B cell (primary cell): ENCODE data around the gene ZWILCH. TPM values are rescaled to one million over a fixed set of nuclear protein-coding genes. Genes with fewer than 3 reads are reported as not detected.

Source experiments
- ATAC-seq: fragments of 200-7000 bp; cut with Tn5 transposase; one replicate; pipeline ENCODE4 v1.10.0; 2021; ENCODE audit warnings: low read depth, mild to moderate bottlenecking, moderate number of reproducible peaks, moderate library complexity
- CTCF ChIA-PET: fragments of 350-600 bp; sonication (Branson Sonifier 250); formaldehyde crosslinking; loops from one replicate; lab custom pipeline; 2021; ENCODE audit warnings: antibody characterized with exemption, inconsistent platforms; lab: Charles Lee
- POLR2A ChIA-PET: fragments of 350-600 bp; sonication (Branson Sonifier 250); formaldehyde crosslinking; loops from one replicate; lab custom pipeline; 2021; ENCODE audit warnings: antibody characterized with exemption; lab: Charles Lee
- DNase-seq: peaks from one replicate; pipeline ENCODE4 v3.0.0; 2013
- H2AFZ ChIP-seq: 2 replicates; pipeline ENCODE4 v1.6.1; 2012; ENCODE audit warnings: mild to moderate bottlenecking, low read depth, low read length; ENCODE audit not compliant: insufficient read depth, poor library complexity, severe bottlenecking
- H3K27ac ChIP-seq, 2 donors: 1 replicate in 1 of 2; 2 replicates in 1 of 2; pipeline ENCODE4 v1.5.1; 2012 to 2013; ENCODE audit warnings: low read length in 2 of 2, mild to moderate bottlenecking in 2 of 2, moderate library complexity in 1 of 2
- H3K27me3 ChIP-seq, 4 experiments: fragments of 200-600 bp in 1 of 4; sonication (generic) in 1 of 4; replicated peaks in 1 of 4; 1 replicate in 2 of 4; 2 replicates in 2 of 4; pipeline versions ENCODE4 v1.6.1 to v1.7.0; 2013 to 2016; ENCODE audit warnings: low read length in 3 of 4, mild to moderate bottlenecking in 2 of 4, mixed read lengths in 1 of 4, moderate library complexity in 1 of 4; ENCODE audit not compliant: insufficient read depth in 4 of 4, control insufficient read depth in 3 of 4; ENCODE audit errors: control extremely low read depth in 1 of 4
- H3K36me3 ChIP-seq, 2 experiments: replicated peaks in 1 of 2; 1 replicate in 1 of 2; 2 replicates in 1 of 2; pipeline versions ENCODE4 v1.6.1 to v1.7.1; 2013; ENCODE audit warnings: low read length in 1 of 2; ENCODE audit not compliant: insufficient read depth in 2 of 2, control insufficient read depth in 1 of 2; ENCODE audit errors: control extremely low read depth in 1 of 2, extremely low read depth in 1 of 2
- H3K4me1 ChIP-seq, 2 donors: fragments of 200-600 bp in 1 of 2; sonication (generic) in 1 of 2; 1 replicate in 1 of 2; 2 replicates in 1 of 2; pipeline versions ENCODE4 v1.5.1 to v1.6.1; 2013 to 2017; ENCODE audit warnings: low read length in 2 of 2; ENCODE audit not compliant: control insufficient read depth in 2 of 2, insufficient read depth in 2 of 2
- H3K4me2 ChIP-seq: replicated peaks from 2 replicates; pipeline ENCODE3; 2012; ENCODE audit warnings: mild to moderate bottlenecking, low read depth, low read length; ENCODE audit not compliant: poor library complexity, severe bottlenecking
- H3K4me3 ChIP-seq, 5 experiments: fragments of 200-600 bp in 1 of 5; sonication (generic) in 1 of 5; 1 replicate in 3 of 5; 2 replicates in 2 of 5; pipeline versions ENCODE4 v1.5.1 to v1.7.0; 2011 to 2016; ENCODE audit warnings: low read length in 4 of 5, mild to moderate bottlenecking in 4 of 5, low read depth in 2 of 5, control low read depth in 1 of 5, moderate library complexity in 1 of 5; ENCODE audit not compliant: insufficient read depth in 1 of 5; ENCODE audit errors: control extremely low read depth in 1 of 5, extremely low read depth in 1 of 5
- H3K79me2 ChIP-seq: fragments of 200-600 bp; sonication (generic); one replicate; pipeline ENCODE4 v1.6.0; 2016; ENCODE audit warnings: low read length; ENCODE audit not compliant: control insufficient read depth, insufficient read depth
- H3K9ac ChIP-seq: fragments of 200-600 bp; sonication (generic); 2 replicates; pipeline ENCODE4 v1.6.1; 2017; ENCODE audit warnings: mild to moderate bottlenecking, low read length, moderate library complexity
- H3K9me3 ChIP-seq, 3 donors: one replicate each; pipeline versions ENCODE4 v1.6.1 to v1.7.1; 2013; ENCODE audit warnings: low read length in 2 of 3; ENCODE audit not compliant: control insufficient read depth in 2 of 3, insufficient read depth in 1 of 3; ENCODE audit errors: control extremely low read depth in 1 of 3
- H4K20me1 ChIP-seq: 2 replicates; pipeline ENCODE4 v1.6.0; 2012; ENCODE audit warnings: mild to moderate bottlenecking, low read length; ENCODE audit not compliant: insufficient read depth, control insufficient read depth, poor library complexity, severe bottlenecking
- H3K27ac Mint-ChIP-seq: one replicate; pipeline ENCODE4 v1.8.0; 2021; ENCODE audit warnings: mixed read lengths
- H3K27me3 Mint-ChIP-seq: one replicate; pipeline ENCODE4 v1.8.0; 2021; ENCODE audit warnings: mixed read lengths
- H3K4me1 Mint-ChIP-seq: one replicate; pipeline ENCODE4 v1.8.0; 2021; ENCODE audit warnings: mixed read lengths
- H3K4me3 Mint-ChIP-seq: one replicate; pipeline ENCODE4 v1.8.0; 2021; ENCODE audit warnings: mixed read lengths
- H3K9me3 Mint-ChIP-seq: one replicate; pipeline ENCODE4 v1.8.0; 2022; ENCODE audit warnings: mixed read lengths; ENCODE audit not compliant: insufficient read depth
- EZH2 ChIP-seq: IDR thresholded peaks from 2 replicates; pipeline ENCODE4 v1.6.1; 2012; ENCODE audit warnings: borderline replicate concordance, low read depth, mild to moderate bottlenecking, moderate library complexity, low read length; ENCODE audit not compliant: insufficient read depth, poor library complexity, severe bottlenecking
- WGBS: methylation state at CpG from one replicate; pipeline ENCODE4 v1.1.5; 2013; ENCODE audit warnings: missing lambda C conversion rate; ENCODE audit not compliant: insufficient coverage; 5-methylcytosine and 5-hydroxymethylcytosine counted together
- intact Hi-C: fragments of 100-400 bp; cut with micrococcal nuclease; formaldehyde crosslinking; loops from one replicate; pipeline ENCODE4 v1.10.0; 2022
- polyA minus RNA-seq: library from RNA; depleted of rRNA, polyadenylated mRNA; stranded (reverse); fragments of >200 nt; gene quantifications from 2 replicates; pipeline ENCODE4 v1.2.3, GENCODE V29; 2012
- polyA plus RNA-seq: library from polyadenylated mRNA; depleted of rRNA; stranded (reverse); fragments of >200 nt; gene quantifications from 2 replicates; pipeline ENCODE4 v1.2.3, GENCODE V29; 2012
- total RNA-seq, 2 donors: library from RNA; stranded (reverse); fragments of 120-200 nt in 1 of 2; gene quantifications; 1 replicate in 1 of 2; 2 replicates in 1 of 2; pipeline versions ENCODE4 v1.2.3 to v1.2.4, GENCODE V29; 2013 to 2022
- TF ChIP-seq, protein P1 (sequence below): fragments of 200-600 bp; IDR thresholded peaks from one replicate; pipeline ENCODE4 v1.8.0; 2022; ENCODE audit warnings: antibody characterized with exemption, mild to moderate bottlenecking

ZWILCH gene
- total RNA-seq (11.3 and 12.6 TPM in 2 replicates), polyA plus RNA-seq (2.8 and 2.9 TPM in 2 replicates), polyA minus RNA-seq (1.3 and 3.7 TPM in 2 replicates)
- 9.8 TPM for total RNA-seq (2013)

DNA sequence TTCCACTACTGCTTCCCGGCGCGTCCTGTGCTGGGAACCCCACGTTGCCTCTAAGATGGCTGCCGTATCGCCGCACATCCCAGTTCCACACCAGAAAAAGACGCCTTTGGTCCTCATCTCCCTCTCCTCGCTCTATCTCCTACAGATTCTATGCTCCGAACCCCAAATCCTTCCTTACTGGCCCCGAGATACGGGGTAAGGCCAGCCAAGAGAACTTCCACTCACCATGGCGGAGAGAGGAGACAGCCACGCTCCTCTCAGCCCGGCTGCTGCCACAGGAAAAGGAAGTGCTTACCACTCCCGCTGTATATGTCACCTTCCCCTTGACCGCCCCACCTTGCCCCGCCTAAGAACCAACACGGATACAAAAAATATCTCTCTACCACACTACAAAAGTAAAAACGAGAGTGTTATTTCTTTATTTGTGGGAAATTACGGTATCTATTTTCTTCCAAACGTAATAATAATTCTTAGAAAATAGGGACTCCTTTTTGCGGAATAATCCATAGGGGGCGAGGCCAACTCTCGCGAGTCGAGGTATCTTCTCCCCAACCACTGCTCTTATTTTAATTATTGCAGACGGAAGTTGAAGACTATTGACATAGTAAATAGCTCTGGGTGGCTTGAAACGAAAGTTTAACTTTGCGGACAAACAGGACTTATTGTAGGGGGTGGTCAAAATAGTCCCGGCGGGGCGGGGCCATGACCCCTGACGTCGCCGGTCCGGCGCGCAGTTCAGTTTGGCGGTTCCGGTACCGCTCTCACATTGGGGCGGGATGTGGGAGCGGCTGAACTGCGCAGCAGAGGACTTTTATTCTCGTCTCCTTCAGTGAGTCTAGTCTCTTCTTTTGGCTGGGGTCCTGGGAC is at the start of gene ZWILCH, which contains the start of gene RPL4:
Gene ZWILCH, plus strand, starts transcription at position 764 of the 867 bp plus-strand sequence. Its CDS starts 13 bp downstream, at position 777.
Gene RPL4, minus strand, starts transcription at position 293 of the 867 bp plus-strand sequence. Its CDS starts 65 bp downstream, at position 228.
- peaks cover 16% of the 10 kb centered on the region for H4K20me1 ChIP-seq
- no peaks in the 10 kb centered on the region for H3K27me3 ChIP-seq
- peak within 1 kb of the TSS; percentile 90 for H2AFZ ChIP-seq
- ChIA-PET POLR2A (interaction anchor here (0.6 to 1.3 kb wide), 2 partner anchors 82 to 211 kb away, joined by 3 to 6 read pairs; partner anchors contain the start of gene DIS3L), CTCF (interaction anchor here (1.3 to 2.0 kb wide), 2 partner anchors 118 to 1773 kb away, joined by 4 to 10 read pairs; partner anchors contain the start of genes FEM1B and MAP2K1)
- Mint-ChIP-seq H3K27me3 (no peaks in the 10 kb centered on the region), H3K4me1 (peaks cover 42% of the 10 kb centered on the region), H3K9me3 (no peaks in the 10 kb centered on the region), H3K4me3 (peak within 1 kb of the TSS; percentile 99), H3K27ac (peak within 1 kb of the TSS; percentile 98)
- peak within 1 kb of the TSS; percentile 81 to 99 (median 85) for H3K4me3 ChIP-seq
- WGBS: 0% methylated on average over 32 of the region's 46 CpGs
- peaks cover 2 to 37% of the 10 kb centered on the region in 2 experiments for H3K36me3 ChIP-seq
- peak within 1 kb of the TSS; percentile 83 to 90 for H3K27ac ChIP-seq
- ATAC-seq (peak; percentile 85), DNase-seq (peak; percentile 93)
- intact Hi-C loops: loop anchor here (1.0 to 5.0 kb wide), 7 partner anchors 7 to 1202 kb away; partner anchors contain the start of genes MAP2K1, RNU5B-1, SNAPC5 and TIPIN
- peaks cover 47% of the 10 kb centered on the region for H3K79me2 ChIP-seq
- TF ChIP-seq EZH2: no peak
- TF ChIP-seq, protein P1, sequence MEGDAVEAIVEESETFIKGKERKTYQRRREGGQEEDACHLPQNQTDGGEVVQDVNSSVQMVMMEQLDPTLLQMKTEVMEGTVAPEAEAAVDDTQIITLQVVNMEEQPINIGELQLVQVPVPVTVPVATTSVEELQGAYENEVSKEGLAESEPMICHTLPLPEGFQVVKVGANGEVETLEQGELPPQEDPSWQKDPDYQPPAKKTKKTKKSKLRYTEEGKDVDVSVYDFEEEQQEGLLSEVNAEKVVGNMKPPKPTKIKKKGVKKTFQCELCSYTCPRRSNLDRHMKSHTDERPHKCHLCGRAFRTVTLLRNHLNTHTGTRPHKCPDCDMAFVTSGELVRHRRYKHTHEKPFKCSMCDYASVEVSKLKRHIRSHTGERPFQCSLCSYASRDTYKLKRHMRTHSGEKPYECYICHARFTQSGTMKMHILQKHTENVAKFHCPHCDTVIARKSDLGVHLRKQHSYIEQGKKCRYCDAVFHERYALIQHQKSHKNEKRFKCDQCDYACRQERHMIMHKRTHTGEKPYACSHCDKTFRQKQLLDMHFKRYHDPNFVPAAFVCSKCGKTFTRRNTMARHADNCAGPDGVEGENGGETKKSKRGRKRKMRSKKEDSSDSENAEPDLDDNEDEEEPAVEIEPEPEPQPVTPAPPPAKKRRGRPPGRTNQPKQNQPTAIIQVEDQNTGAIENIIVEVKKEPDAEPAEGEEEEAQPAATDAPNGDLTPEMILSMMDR: no peak
- H3K4me1 ChIP-seq: peaks cover 21 to 26% of the 10 kb centered on the region in 2 donors
- peak within 1 kb of the TSS; percentile 93 for H3K9ac ChIP-seq
- no peaks in the 10 kb centered on the region for H3K9me3 ChIP-seq
- peak within 1 kb of the TSS; percentile 87 for H3K4me2 ChIP-seq
